ENCODE results near the gene GPALPP1.

- TF ChIP-seq, protein P1, sequence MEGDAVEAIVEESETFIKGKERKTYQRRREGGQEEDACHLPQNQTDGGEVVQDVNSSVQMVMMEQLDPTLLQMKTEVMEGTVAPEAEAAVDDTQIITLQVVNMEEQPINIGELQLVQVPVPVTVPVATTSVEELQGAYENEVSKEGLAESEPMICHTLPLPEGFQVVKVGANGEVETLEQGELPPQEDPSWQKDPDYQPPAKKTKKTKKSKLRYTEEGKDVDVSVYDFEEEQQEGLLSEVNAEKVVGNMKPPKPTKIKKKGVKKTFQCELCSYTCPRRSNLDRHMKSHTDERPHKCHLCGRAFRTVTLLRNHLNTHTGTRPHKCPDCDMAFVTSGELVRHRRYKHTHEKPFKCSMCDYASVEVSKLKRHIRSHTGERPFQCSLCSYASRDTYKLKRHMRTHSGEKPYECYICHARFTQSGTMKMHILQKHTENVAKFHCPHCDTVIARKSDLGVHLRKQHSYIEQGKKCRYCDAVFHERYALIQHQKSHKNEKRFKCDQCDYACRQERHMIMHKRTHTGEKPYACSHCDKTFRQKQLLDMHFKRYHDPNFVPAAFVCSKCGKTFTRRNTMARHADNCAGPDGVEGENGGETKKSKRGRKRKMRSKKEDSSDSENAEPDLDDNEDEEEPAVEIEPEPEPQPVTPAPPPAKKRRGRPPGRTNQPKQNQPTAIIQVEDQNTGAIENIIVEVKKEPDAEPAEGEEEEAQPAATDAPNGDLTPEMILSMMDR (IDR thresholded peaks at IDR 0.05): no peak
- TF ChIP-seq POLR2A (IDR thresholded peaks at IDR 0.05) (no peak), POLR2AphosphoS5 (IDR thresholded peaks at IDR 0.05; ENCODE audit: insufficient read depth in 1 of 2, low read depth in 1 of 2) (no peak)
These were observed 15.1 kb upstream of the GPALPP1 start for GRCh38 chr13:44974056-44974793.
